Measurements from ENCODE around the gene TBXAS1.

DNA sequence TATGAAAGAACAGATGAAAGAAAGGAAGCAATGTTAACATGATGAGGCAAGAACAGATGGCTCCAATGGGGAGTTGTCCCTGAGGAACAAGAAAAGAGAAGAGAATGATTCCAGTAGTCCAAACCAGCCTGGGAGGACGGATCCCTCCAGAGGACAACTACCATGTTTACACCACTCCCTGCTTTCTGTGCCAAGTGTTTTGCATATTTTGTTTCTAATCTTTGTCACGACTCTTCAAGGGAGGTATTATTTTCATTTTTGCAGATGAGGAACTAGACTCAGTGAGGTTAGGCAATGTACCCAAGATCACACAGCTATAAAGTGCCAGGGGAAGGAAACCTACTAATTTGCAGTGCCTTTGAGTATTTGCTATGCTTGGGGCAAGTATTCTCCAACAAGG, 117.5 kb downstream of the TBXAS1 start:
- TF ChIP-seq POLR2A (IDR thresholded peaks at IDR 0.05): no peak
- TF ChIP-seq, protein P1, sequence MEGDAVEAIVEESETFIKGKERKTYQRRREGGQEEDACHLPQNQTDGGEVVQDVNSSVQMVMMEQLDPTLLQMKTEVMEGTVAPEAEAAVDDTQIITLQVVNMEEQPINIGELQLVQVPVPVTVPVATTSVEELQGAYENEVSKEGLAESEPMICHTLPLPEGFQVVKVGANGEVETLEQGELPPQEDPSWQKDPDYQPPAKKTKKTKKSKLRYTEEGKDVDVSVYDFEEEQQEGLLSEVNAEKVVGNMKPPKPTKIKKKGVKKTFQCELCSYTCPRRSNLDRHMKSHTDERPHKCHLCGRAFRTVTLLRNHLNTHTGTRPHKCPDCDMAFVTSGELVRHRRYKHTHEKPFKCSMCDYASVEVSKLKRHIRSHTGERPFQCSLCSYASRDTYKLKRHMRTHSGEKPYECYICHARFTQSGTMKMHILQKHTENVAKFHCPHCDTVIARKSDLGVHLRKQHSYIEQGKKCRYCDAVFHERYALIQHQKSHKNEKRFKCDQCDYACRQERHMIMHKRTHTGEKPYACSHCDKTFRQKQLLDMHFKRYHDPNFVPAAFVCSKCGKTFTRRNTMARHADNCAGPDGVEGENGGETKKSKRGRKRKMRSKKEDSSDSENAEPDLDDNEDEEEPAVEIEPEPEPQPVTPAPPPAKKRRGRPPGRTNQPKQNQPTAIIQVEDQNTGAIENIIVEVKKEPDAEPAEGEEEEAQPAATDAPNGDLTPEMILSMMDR (IDR thresholded peaks at IDR 0.05): no peak
